ENCODE data around the gene NCAN.

DNA sequence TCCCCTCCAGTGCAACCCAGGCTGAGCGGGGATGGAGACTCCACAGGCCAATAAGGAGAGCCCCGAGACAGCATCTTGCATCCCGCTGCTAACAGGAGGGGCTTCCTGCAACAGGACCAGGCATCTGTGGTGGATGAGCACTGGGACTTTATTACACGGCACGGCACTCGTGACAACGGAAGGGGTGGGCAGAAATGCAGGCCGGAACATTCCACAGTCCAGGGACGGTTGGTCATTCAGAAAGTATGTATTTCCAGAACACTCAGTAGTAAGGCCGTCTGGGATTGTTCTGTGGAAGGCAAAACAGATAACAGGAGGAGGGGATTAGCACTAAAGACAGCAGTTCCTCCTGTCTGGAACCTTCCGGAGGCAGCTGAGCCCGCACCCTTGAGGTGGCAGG is 64.6 kb downstream of the NCAN start:
- TF ChIP-seq POLR2A (IDR thresholded peaks at IDR 0.05), result no peak
- TF ChIP-seq POLR2AphosphoS5 (IDR thresholded peaks at IDR 0.05), result no peak
- TF ChIP-seq, protein P1, sequence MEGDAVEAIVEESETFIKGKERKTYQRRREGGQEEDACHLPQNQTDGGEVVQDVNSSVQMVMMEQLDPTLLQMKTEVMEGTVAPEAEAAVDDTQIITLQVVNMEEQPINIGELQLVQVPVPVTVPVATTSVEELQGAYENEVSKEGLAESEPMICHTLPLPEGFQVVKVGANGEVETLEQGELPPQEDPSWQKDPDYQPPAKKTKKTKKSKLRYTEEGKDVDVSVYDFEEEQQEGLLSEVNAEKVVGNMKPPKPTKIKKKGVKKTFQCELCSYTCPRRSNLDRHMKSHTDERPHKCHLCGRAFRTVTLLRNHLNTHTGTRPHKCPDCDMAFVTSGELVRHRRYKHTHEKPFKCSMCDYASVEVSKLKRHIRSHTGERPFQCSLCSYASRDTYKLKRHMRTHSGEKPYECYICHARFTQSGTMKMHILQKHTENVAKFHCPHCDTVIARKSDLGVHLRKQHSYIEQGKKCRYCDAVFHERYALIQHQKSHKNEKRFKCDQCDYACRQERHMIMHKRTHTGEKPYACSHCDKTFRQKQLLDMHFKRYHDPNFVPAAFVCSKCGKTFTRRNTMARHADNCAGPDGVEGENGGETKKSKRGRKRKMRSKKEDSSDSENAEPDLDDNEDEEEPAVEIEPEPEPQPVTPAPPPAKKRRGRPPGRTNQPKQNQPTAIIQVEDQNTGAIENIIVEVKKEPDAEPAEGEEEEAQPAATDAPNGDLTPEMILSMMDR (IDR thresholded peaks at IDR 0.05), result no peak
